HepG2 (cell line): Measurements from ENCODE around the gene PJA1. TPM values are rescaled to one million over a fixed set of nuclear protein-coding genes. Genes with fewer than 3 reads are reported as not detected.

Source experiments
- ATAC-seq: fragments of 200-7000 bp; cut with Tn5 transposase; 3 replicates; pipeline ENCODE4 v1.9.1; 2020; ENCODE audit warnings: mild to moderate bottlenecking, moderate library complexity
- BruUV-seq: library from RNA; stranded (reverse); fragments of 400-500 nt; replicated peaks from 2 replicates; lab custom pipeline; 2021; lab: Mats Ljungman, UMichigan
- CTCF ChIA-PET: fragments of 300-600 bp; formaldehyde crosslinking; extraction: SDS; loops from one replicate; lab custom pipeline; 2021; ENCODE audit warnings: low total read pairs, inconsistent platforms, low intra/inter-chr PET ratio; lab: Yijun Ruan, JAX
- POLR2A ChIA-PET: fragments of 350-600 bp; sonication (Branson Sonifier 250); formaldehyde crosslinking; loops from one replicate; lab custom pipeline; 2020; ENCODE audit warnings: antibody characterized with exemption, inconsistent platforms; lab: Yijun Ruan, JAX
- DNase-seq: peaks from one replicate; pipeline ENCODE4 v3.0.0-alpha.2; 2015; ENCODE audit warnings: low spot score
- FAIRE-seq: peaks from 3 replicates; lab custom pipeline; 2011; peaks lifted over from hg19 to GRCh38; lab: Jason Lieb, UNC
- H2AFZ ChIP-seq: one replicate; pipeline ENCODE4 v1.6.1; 2011; ENCODE audit warnings: low read length, inconsistent platforms
- H3K27ac ChIP-seq: fragments of 300-600 bp; 3 replicates; pipeline ENCODE4 v1.8.0; 2011; ENCODE audit warnings: mixed run types, mild to moderate bottlenecking, mixed read lengths, low read length, inconsistent platforms; ENCODE audit not compliant: insufficient read depth; ENCODE audit errors: extremely low read length
- H3K27me3 ChIP-seq, 2 experiments: fragments of 200-600 bp in 1 of 2; 2 replicates in 1 of 2; 3 replicates in 1 of 2; pipeline versions ENCODE4 v1.6.0 to v1.8.0; 2011; ENCODE audit warnings: low read length in 2 of 2, mild to moderate bottlenecking in 2 of 2, moderate library complexity in 2 of 2, inconsistent platforms in 1 of 2; ENCODE audit not compliant: insufficient read depth in 2 of 2, control insufficient read depth in 1 of 2
- H3K36me3 ChIP-seq, 2 experiments: fragments of 200-600 bp in 1 of 2; replicated peaks in 1 of 2; 2 replicates in 1 of 2; 3 replicates in 1 of 2; pipeline versions ENCODE4 v1.5.1 to v1.8.0; 2011; ENCODE audit warnings: low read length in 2 of 2, inconsistent platforms in 1 of 2; ENCODE audit not compliant: insufficient read depth in 2 of 2, control insufficient read depth in 1 of 2
- H3K4me1 ChIP-seq: 2 replicates; pipeline ENCODE4 v1.5.1; 2012; ENCODE audit warnings: low read length, inconsistent platforms; ENCODE audit not compliant: insufficient read depth
- H3K4me2 ChIP-seq: 2 replicates; pipeline ENCODE4 v1.6.0; 2011; ENCODE audit warnings: low read depth, low read length, inconsistent platforms
- H3K4me3 ChIP-seq, 3 experiments: fragments of 200-600 bp in 1 of 3; sonication (generic), shearing (Covaris generic) in 1 of 3; replicated peaks in 1 of 3; 2 replicates each; pipeline ENCODE4 v1.5.1; 2011 to 2016; ENCODE audit warnings: low read length in 3 of 3, inconsistent platforms in 2 of 3, low read depth in 2 of 3, mild to moderate bottlenecking in 2 of 3, control low read depth in 1 of 3, mixed read lengths in 1 of 3; ENCODE audit not compliant: insufficient read depth in 1 of 3
- H3K79me2 ChIP-seq: one replicate; pipeline ENCODE4 v1.6.1; 2011; ENCODE audit warnings: low read length, inconsistent platforms; ENCODE audit not compliant: insufficient read depth
- H3K9ac ChIP-seq: 2 replicates; pipeline ENCODE4 v1.6.0; 2011; ENCODE audit warnings: mild to moderate bottlenecking, low read depth, low read length, inconsistent platforms; ENCODE audit not compliant: insufficient read depth
- H3K9me3 ChIP-seq: 2 replicates; pipeline ENCODE4 v1.5.1; 2012; ENCODE audit warnings: mild to moderate bottlenecking, low read length
- H4K20me1 ChIP-seq: 2 replicates; pipeline ENCODE4 v1.6.0; 2011; ENCODE audit warnings: inconsistent platforms, mild to moderate bottlenecking, low read length, moderate library complexity; ENCODE audit not compliant: insufficient read depth
- HCFC1 ChIP-seq: fragments of 150-350 bp; IDR thresholded peaks from 2 replicates; pipeline ENCODE4 v1.6.1; 2014; ENCODE audit warnings: low read depth, low read length
- PCBP2 ChIP-seq: fragments of 200-400 bp; formaldehyde crosslinking; optimal IDR thresholded peaks from 2 replicates; pipeline ENCODE3; 2018; ENCODE audit warnings: low read length, low read depth; ENCODE audit not compliant: poor library complexity, severe bottlenecking
- ZBTB40 ChIP-seq, 2 experiments: fragments of 450-650 bp in 1 of 2; sonication (generic) in 1 of 2; formaldehyde crosslinking in 1 of 2; IDR thresholded peaks; 2 replicates each; pipeline versions ENCODE4 v1.6.1 to v1.8.0; 2016 to 2022; ENCODE audit warnings: antibody characterized with exemption in 1 of 2, mild to moderate bottlenecking in 1 of 2, missing genetic modification reagents in 1 of 2
- ZFP1 ChIP-seq: IDR thresholded peaks from 2 replicates; pipeline ENCODE4 v1.6.1; 2016
- ZNF121 ChIP-seq: sonication (generic); formaldehyde crosslinking; IDR thresholded peaks from 2 replicates; pipeline ENCODE4 v1.5.0; 2020; ENCODE audit warnings: mild to moderate bottlenecking, missing genetic modification reagents
- ZNF230 ChIP-seq: sonication (generic); formaldehyde crosslinking; IDR thresholded peaks from 2 replicates; pipeline ENCODE4 v1.4.0; 2020; ENCODE audit warnings: mild to moderate bottlenecking, missing genetic modification reagents
- ZNF33A ChIP-seq: sonication (generic); formaldehyde crosslinking; IDR thresholded peaks from 2 replicates; pipeline ENCODE4 v1.5.1; 2020; ENCODE audit warnings: missing genetic modification reagents, mild to moderate bottlenecking, moderate library complexity, borderline replicate concordance
- ZNF780A ChIP-seq: sonication (generic); formaldehyde crosslinking; IDR thresholded peaks from 2 replicates; pipeline ENCODE4 v1.8.0; 2022; ENCODE audit warnings: mild to moderate bottlenecking, missing genetic modification reagents, moderate library complexity
- WGBS: methylation state at CpG from one replicate; pipeline ENCODE4 v1.1.6; 2017; ENCODE audit warnings: low lambda C conversion rate; 5-methylcytosine and 5-hydroxymethylcytosine counted together
- in situ Hi-C: cut with HindIII; loops from 2 replicates; pipeline ENCODE4 v1.10.0; 2017; ENCODE audit warnings: low pct_unique_long_range_greater_than_20kb; ENCODE audit not compliant: extremely low pct_ligation_motif_present
- intact Hi-C: fragments of 100-400 bp; cut with micrococcal nuclease; formaldehyde crosslinking; loops from one replicate; pipeline ENCODE4 v1.10.0; 2022; ENCODE audit not compliant: unreplicated experiment
- polyA plus RNA-seq, 8 experiments: library from polyadenylated mRNA; depleted of rRNA in 3 of 8; stranded (reverse) in 7 of 8; unstranded in 1 of 8; fragments of >200 nt; fragmentation: Illumina TruSeq in 4 of 8; extraction: Trizol in 4 of 8; gene quantifications; 2 replicates each; pipeline versions ENCODE4 v1.2.1 to v1.2.3, GENCODE V29; 2011 to 2016; ENCODE audit warnings: low read depth in 4 of 8, missing spikeins in 1 of 8, mixed read lengths in 1 of 8; ENCODE audit not compliant: insufficient read depth in 1 of 8
- total RNA-seq, 5 experiments: library from RNA; depleted of rRNA; stranded (reverse); fragments of >200 nt; fragmentation: Illumina TruSeq; extraction: Trizol; gene quantifications; 2 replicates each; pipeline ENCODE4 v1.2.3, GENCODE V29; 2016; ENCODE audit warnings: low read depth in 1 of 5

The PJA1 gene
- total and polyA plus RNA-seq, 2 of the 13 experiments (the other 11 are each of a cell fraction or from before 2014, with no cell fraction given): 3.6 to 9.6 TPM

GRCh38 chrX:69120476-69120875 is 44.8 kb downstream of the PJA1 start (continued):
- TF ChIP-seq ZBTB40 (IDR thresholded peaks at IDR 0.05) (no peak), ZBTB40 (CRISPR knock-in tag; IDR thresholded peaks at IDR 0.05) (no peak)
- TF ChIP-seq, all 625 proteins: peak for 0

GRCh38 chrX:69119122-69119521 is 46.1 kb downstream of the PJA1 start:
- BruUV-seq: no TSS peak
- Histone ChIP-seq H2AFZ (no peak overlapping the region), H3K9me3 (no peaks in the 10 kb centered on the region), H3K4me2 (no peak overlapping the region)
- ATAC-seq: no peak
- 0% methylated on average over 1 of the region's 2 CpGs for WGBS
- ChIA-PET POLR2A (no interaction called here), CTCF (no interaction called here)
- in situ Hi-C loops: no loop called here
- TF ChIP-seq HCFC1 (no peak), ZNF121 (no peak), PCBP2 (no peak), ZNF230 (CRISPR knock-in tag) (no peak), ZNF33A (CRISPR knock-in tag) (no peak), ZFP1 (CRISPR knock-in tag) (no peak), ZNF780A (no peak)
- TF ChIP-seq, all 625 proteins: peak for 0
- Histone ChIP-seq H3K4me3 (no peak overlapping the region), H3K9ac (no peak overlapping the region), H3K27ac (no peak overlapping the region), H3K36me3 (no peaks in the 10 kb centered on the region), H3K4me1 (no peaks in the 10 kb centered on the region), H3K79me2 (no peaks in the 10 kb centered on the region), H3K27me3 (no peaks in the 10 kb centered on the region), H4K20me1 (no peaks in the 10 kb centered on the region)
- FAIRE-seq (no peak), DNase-seq (no peak)
- intact Hi-C loops: no loop called here
